Measurements from ENCODE around the gene CLSTN3. TPM values are rescaled to one million over a fixed set of nuclear protein-coding genes. Genes with fewer than 3 reads are reported as not detected.

CLSTN3 gene
- total RNA-seq, 1 donor from 2014 or later, result 19.9 TPM

GRCh38 chr12:7091171-7091570, 39.0 kb upstream of the CLSTN3 start:
- no peak for TF ChIP-seq CTCF (IDR thresholded peaks at IDR 0.05)
- Mint-ChIP-seq H3K27ac (ENCODE audit: unreplicated experiment) (no peak overlapping the region), H3K4me3 (ENCODE audit: unreplicated experiment) (no peak overlapping the region), H3K36me3 (ENCODE audit: low read depth) (peaks cover 3% of the 10 kb centered on the region), H3K27me3 (ENCODE audit: low read depth) (peaks cover 2% of the 10 kb centered on the region), H3K4me1 (ENCODE audit: low read depth) (peaks cover 13% of the 10 kb centered on the region), H3K9me3 (ENCODE audit: low read depth) (no peaks in the 10 kb centered on the region)
- DNase-seq (ENCODE audit: low spot score), result no peak

GRCh38 chr12:7091660-7092228, 38.4 kb upstream of the CLSTN3 start:
- H3K4me3 Mint-ChIP-seq (ENCODE audit: unreplicated experiment), result peak overlapping the region; percentile 64
- peaks cover 13% of the 10 kb centered on the region for H3K4me1 Mint-ChIP-seq (ENCODE audit: low read depth)
- no peak for TF ChIP-seq CTCF (IDR thresholded peaks at IDR 0.05)
- DNase-seq (ENCODE audit: low spot score), result no peak
- H3K27me3 Mint-ChIP-seq (ENCODE audit: low read depth), result peaks cover 3% of the 10 kb centered on the region
- peaks cover 3% of the 10 kb centered on the region for H3K36me3 Mint-ChIP-seq (ENCODE audit: low read depth)
- H3K9me3 Mint-ChIP-seq (ENCODE audit: low read depth), result no peaks in the 10 kb centered on the region
- H3K27ac Mint-ChIP-seq (ENCODE audit: unreplicated experiment), result peak overlapping the region; percentile 18

- peaks cover 3% of the 10 kb centered on the region for H3K27me3 Mint-ChIP-seq (ENCODE audit: low read depth)
- DNase-seq (ENCODE audit: low spot score), result no peak
- peaks cover 3% of the 10 kb centered on the region for H3K36me3 Mint-ChIP-seq (ENCODE audit: low read depth)
- peak within 1 kb of the TSS; percentile 27 for H3K27ac Mint-ChIP-seq (ENCODE audit: unreplicated experiment)
- H3K4me1 Mint-ChIP-seq (ENCODE audit: low read depth), result peaks cover 13% of the 10 kb centered on the region
- TF ChIP-seq CTCF (IDR thresholded peaks at IDR 0.05), result peak; percentile 98
- H3K9me3 Mint-ChIP-seq (ENCODE audit: low read depth), result no peaks in the 10 kb centered on the region
- H3K4me3 Mint-ChIP-seq (ENCODE audit: unreplicated experiment), result peak within 1 kb of the TSS; percentile 64
These were observed 37.8 kb upstream of the CLSTN3 start, which contains the start of gene C1R for GRCh38 chr12:7092229-7092985. Gene C1R, minus strand, starts transcription at chr12:7092445. Its CDS starts 57 bp downstream, at chr12:7092388.

GRCh38 chr12:7092986-7093460, 37.1 kb upstream of the CLSTN3 start:
- TF ChIP-seq CTCF (IDR thresholded peaks at IDR 0.05), result no peak
- Mint-ChIP-seq H3K9me3 (ENCODE audit: low read depth) (no peaks in the 10 kb centered on the region), H3K4me3 (ENCODE audit: unreplicated experiment) (no peak overlapping the region), H3K4me1 (ENCODE audit: low read depth) (peaks cover 13% of the 10 kb centered on the region), H3K36me3 (ENCODE audit: low read depth) (peaks cover 3% of the 10 kb centered on the region), H3K27ac (ENCODE audit: unreplicated experiment) (peak overlapping the region; percentile 27), H3K27me3 (ENCODE audit: low read depth) (peaks cover 3% of the 10 kb centered on the region)
- DNase-seq (ENCODE audit: low spot score), result no peak

- H3K4me3 Mint-ChIP-seq (ENCODE audit: unreplicated experiment), result no peak overlapping the region
- H3K4me1 Mint-ChIP-seq (ENCODE audit: low read depth), result peaks cover 13% of the 10 kb centered on the region
- H3K36me3 Mint-ChIP-seq (ENCODE audit: low read depth), result peaks cover 5% of the 10 kb centered on the region
These were observed 36.7 kb upstream of the CLSTN3 start for GRCh38 chr12:7093486-7093885.

More at GRCh38 chr12:7093486-7093885, 36.7 kb upstream of the CLSTN3 start:
- no peak for DNase-seq (ENCODE audit: low spot score)
- Mint-ChIP-seq H3K9me3 (ENCODE audit: low read depth) (no peaks in the 10 kb centered on the region), H3K27me3 (ENCODE audit: low read depth) (peaks cover 3% of the 10 kb centered on the region), H3K27ac (ENCODE audit: unreplicated experiment) (no peak overlapping the region)
- no peak for TF ChIP-seq CTCF (IDR thresholded peaks at IDR 0.05)
